GM12872 (cell line): Measurements from ENCODE around the gene GRIK3.

Experiments
- CTCF ChIP-seq: IDR thresholded peaks from 3 replicates; pipeline ENCODE4 v1.5.1; 2011; ENCODE audit warnings: low read depth, mild to moderate bottlenecking, low read length, moderate library complexity; ENCODE audit not compliant: insufficient read depth

Gene GRIK3

GRCh38 chr1:37071829-37072228, 37.5 kb upstream of the GRIK3 start:
- no peak for TF ChIP-seq CTCF

- TF ChIP-seq CTCF: no peak
These were observed 35.8 kb upstream of the GRIK3 start for GRCh38 chr1:37070126-37070525.

- TF ChIP-seq CTCF: no peak
These were observed 35.1 kb upstream of the GRIK3 start for GRCh38 chr1:37069406-37069805.

- TF ChIP-seq CTCF: no peak
These were observed 34.6 kb upstream of the GRIK3 start for GRCh38 chr1:37068897-37069296.

GRCh38 chr1:37068260-37068659, 33.9 kb upstream of the GRIK3 start:
- TF ChIP-seq CTCF: no peak

GRCh38 chr1:37064039-37064438, 29.7 kb upstream of the GRIK3 start:
- TF ChIP-seq CTCF: no peak

- no peak for TF ChIP-seq CTCF
These were observed 25.0 kb upstream of the GRIK3 start for GRCh38 chr1:37059346-37059745.
